ENCODE results near the gene NPAS3.

DNA sequence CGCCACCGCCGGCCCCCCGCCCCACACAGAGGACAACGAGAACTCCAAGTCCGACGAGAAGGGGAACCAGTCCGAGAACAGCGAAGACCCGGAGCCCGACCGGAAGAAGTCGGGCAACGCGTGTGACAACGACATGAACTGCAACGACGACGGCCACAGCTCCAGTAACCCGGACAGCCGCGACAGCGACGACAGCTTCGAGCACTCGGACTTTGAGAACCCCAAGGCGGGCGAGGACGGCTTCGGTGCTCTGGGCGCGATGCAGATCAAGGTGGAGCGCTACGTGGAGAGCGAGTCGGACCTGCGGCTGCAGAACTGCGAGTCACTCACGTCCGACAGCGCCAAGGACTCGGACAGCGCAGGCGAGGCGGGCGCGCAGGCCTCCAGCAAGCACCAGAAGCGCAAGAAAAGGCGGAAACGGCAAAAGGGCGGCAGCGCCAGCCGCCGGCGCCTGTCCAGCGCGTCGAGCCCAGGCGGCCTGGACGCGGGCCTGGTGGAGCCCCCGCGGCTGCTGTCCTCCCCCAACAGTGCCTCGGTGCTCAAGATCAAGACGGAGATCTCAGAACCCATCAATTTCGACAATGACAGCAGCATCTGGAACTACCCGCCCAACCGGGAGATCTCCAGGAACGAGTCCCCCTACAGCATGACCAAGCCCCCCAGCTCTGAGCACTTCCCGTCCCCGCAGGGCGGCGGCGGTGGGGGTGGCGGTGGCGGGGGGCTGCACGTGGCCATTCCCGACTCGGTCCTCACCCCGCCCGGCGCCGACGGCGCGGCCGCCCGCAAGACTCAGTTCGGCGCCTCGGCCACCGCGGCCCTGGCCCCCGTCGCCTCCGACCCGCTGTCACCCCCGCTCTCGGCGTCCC is 861.3 kb downstream of the NPAS3 start:
- TF ChIP-seq CTCF (tag by site-specific recombination; IDR thresholded peaks at IDR 0.05): no peak
- no peak for TF ChIP-seq ZNF112 (tag by site-specific recombination; IDR thresholded peaks at IDR 0.05)
- TF ChIP-seq ZNF404 (tag by site-specific recombination; IDR thresholded peaks at IDR 0.05): no peak
- TF ChIP-seq, protein P1, sequence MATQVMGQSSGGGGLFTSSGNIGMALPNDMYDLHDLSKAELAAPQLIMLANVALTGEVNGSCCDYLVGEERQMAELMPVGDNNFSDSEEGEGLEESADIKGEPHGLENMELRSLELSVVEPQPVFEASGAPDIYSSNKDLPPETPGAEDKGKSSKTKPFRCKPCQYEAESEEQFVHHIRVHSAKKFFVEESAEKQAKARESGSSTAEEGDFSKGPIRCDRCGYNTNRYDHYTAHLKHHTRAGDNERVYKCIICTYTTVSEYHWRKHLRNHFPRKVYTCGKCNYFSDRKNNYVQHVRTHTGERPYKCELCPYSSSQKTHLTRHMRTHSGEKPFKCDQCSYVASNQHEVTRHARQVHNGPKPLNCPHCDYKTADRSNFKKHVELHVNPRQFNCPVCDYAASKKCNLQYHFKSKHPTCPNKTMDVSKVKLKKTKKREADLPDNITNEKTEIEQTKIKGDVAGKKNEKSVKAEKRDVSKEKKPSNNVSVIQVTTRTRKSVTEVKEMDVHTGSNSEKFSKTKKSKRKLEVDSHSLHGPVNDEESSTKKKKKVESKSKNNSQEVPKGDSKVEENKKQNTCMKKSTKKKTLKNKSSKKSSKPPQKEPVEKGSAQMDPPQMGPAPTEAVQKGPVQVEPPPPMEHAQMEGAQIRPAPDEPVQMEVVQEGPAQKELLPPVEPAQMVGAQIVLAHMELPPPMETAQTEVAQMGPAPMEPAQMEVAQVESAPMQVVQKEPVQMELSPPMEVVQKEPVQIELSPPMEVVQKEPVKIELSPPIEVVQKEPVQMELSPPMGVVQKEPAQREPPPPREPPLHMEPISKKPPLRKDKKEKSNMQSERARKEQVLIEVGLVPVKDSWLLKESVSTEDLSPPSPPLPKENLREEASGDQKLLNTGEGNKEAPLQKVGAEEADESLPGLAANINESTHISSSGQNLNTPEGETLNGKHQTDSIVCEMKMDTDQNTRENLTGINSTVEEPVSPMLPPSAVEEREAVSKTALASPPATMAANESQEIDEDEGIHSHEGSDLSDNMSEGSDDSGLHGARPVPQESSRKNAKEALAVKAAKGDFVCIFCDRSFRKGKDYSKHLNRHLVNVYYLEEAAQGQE (tag by site-specific recombination; IDR thresholded peaks at IDR 0.05): no peak
- no peak for TF ChIP-seq ZNF350 (tag by site-specific recombination; IDR thresholded peaks at IDR 0.05)
